Endodermal cell (in vitro differentiated cells): ENCODE results near the gene TBL1XR1. TPM values are rescaled to one million over a fixed set of nuclear protein-coding genes. Genes with fewer than 3 reads are reported as not detected.

Source experiments
- DNase-seq: peaks from one replicate; pipeline ENCODE4 v3.0.0-alpha.2; 2017
- H3K27ac ChIP-seq: 2 replicates; pipeline ENCODE4 v1.5.1; 2013; ENCODE audit warnings: mild to moderate bottlenecking, low read depth, low read length, moderate library complexity
- H3K27me3 ChIP-seq: 2 replicates; pipeline ENCODE4 v1.6.1; 2013; ENCODE audit warnings: mild to moderate bottlenecking, low read length, moderate library complexity; ENCODE audit not compliant: insufficient read depth, control insufficient read depth, poor library complexity, severe bottlenecking
- H3K36me3 ChIP-seq: 2 replicates; pipeline ENCODE4 v1.7.0; 2013; ENCODE audit warnings: mild to moderate bottlenecking, low read length, moderate library complexity; ENCODE audit not compliant: control insufficient read depth, insufficient read depth
- H3K4me1 ChIP-seq: one replicate; pipeline ENCODE4 v1.7.0; 2013; ENCODE audit warnings: low read length; ENCODE audit not compliant: control insufficient read depth, insufficient read depth
- H3K4me3 ChIP-seq: 2 replicates; pipeline ENCODE4 v1.5.1; 2013; ENCODE audit warnings: mild to moderate bottlenecking, low read length, moderate library complexity
- H3K9ac ChIP-seq: 2 replicates; pipeline ENCODE4 v1.6.1; 2013; ENCODE audit warnings: mild to moderate bottlenecking, low read length, moderate library complexity; ENCODE audit not compliant: poor library complexity, severe bottlenecking; ENCODE audit errors: extremely low read depth
- H3K9me3 ChIP-seq: 2 replicates; pipeline ENCODE4 v1.6.1; 2013; ENCODE audit warnings: mild to moderate bottlenecking, low read length, moderate library complexity; ENCODE audit not compliant: control insufficient read depth
- H3K27ac Mint-ChIP-seq: 2 replicates; pipeline ENCODE4 v1.8.0; 2020; ENCODE audit warnings: mixed read lengths
- H3K27me3 Mint-ChIP-seq: 2 replicates; pipeline ENCODE4 v1.8.0; 2021; ENCODE audit warnings: mild to moderate bottlenecking, mixed read lengths; ENCODE audit not compliant: insufficient read depth
- H3K36me3 Mint-ChIP-seq: 2 replicates; pipeline ENCODE4 v1.8.0; 2020; ENCODE audit warnings: low read depth, mixed read lengths
- H3K4me1 Mint-ChIP-seq: 2 replicates; pipeline ENCODE4 v1.8.0; 2020; ENCODE audit warnings: mixed read lengths
- H3K4me3 Mint-ChIP-seq: 2 replicates; pipeline ENCODE4 v1.8.0; 2020; ENCODE audit warnings: mild to moderate bottlenecking, moderate library complexity, mixed read lengths
- H3K9me3 Mint-ChIP-seq: 2 replicates; pipeline ENCODE4 v1.8.0; 2020; ENCODE audit warnings: mild to moderate bottlenecking, mixed read lengths
- CTCF ChIP-seq: fragments of 200-600 bp; sonication (generic); conservative IDR thresholded peaks from 2 replicates; pipeline ENCODE4 v1.5.0; 2021; ENCODE audit warnings: antibody characterized with exemption, mild to moderate bottlenecking
- WGBS, 2 experiments: methylation state at CpG; one replicate each; pipeline versions ENCODE4 v1.1.5 to v1.1.7; 2013; ENCODE audit warnings: missing lambda C conversion rate in 2 of 2, mixed read lengths in 1 of 2; ENCODE audit not compliant: insufficient coverage in 1 of 2, insufficient read length in 1 of 2; 5-methylcytosine and 5-hydroxymethylcytosine counted together
- total RNA-seq, 2 donors: library from RNA; stranded (reverse); fragmentation: NEBNext Ultra II Directional in 1 of 2; extraction: Animal tissue kit (Norgen Biotek cat#: 25700) in 1 of 2; gene quantifications; 2 replicates in 1 of 2; 3 replicates in 1 of 2; pipeline ENCODE4 v1.2.1, GENCODE V29; 2021

TBL1XR1 gene
- total RNA-seq, 2 donors from 2014 or later: 235 to 273 TPM

- no peak for DNase-seq
- H3K27me3 Mint-ChIP-seq: no peaks in the 10 kb centered on the region
- WGBS, 2 experiments: 96 to 100% methylated on average over 1 to 5 of the region's 5 CpGs
- H3K36me3 Mint-ChIP-seq: peaks cover 15% of the 10 kb centered on the region
- H3K4me3 Mint-ChIP-seq: no peak overlapping the region
- H3K4me1 ChIP-seq: no peaks in the 10 kb centered on the region
- H3K27ac Mint-ChIP-seq: peak overlapping the region; percentile 75
- peaks cover 36% of the 10 kb centered on the region for H3K4me1 Mint-ChIP-seq
- no peaks in the 10 kb centered on the region for H3K9me3 ChIP-seq
- H3K4me3 ChIP-seq: no peak overlapping the region
- H3K9me3 Mint-ChIP-seq: no peaks in the 10 kb centered on the region
- H3K36me3 ChIP-seq: peaks cover 53% of the 10 kb centered on the region
- no peak overlapping the region for H3K27ac ChIP-seq
- no peak for TF ChIP-seq CTCF
- no peak overlapping the region for H3K9ac ChIP-seq
- no peaks in the 10 kb centered on the region for H3K27me3 ChIP-seq
These were observed 16.8 kb downstream of the TBL1XR1 start for GRCh38 chr3:177180506-177180905.

GRCh38 chr3:177179281-177180067, 17.8 kb downstream of the TBL1XR1 start:
- Histone ChIP-seq H3K9me3 (no peaks in the 10 kb centered on the region), H3K27ac (no peak overlapping the region), H3K27me3 (no peaks in the 10 kb centered on the region), H3K4me3 (no peak overlapping the region), H3K4me1 (no peaks in the 10 kb centered on the region), H3K9ac (no peak overlapping the region), H3K36me3 (peaks cover 42% of the 10 kb centered on the region)
- Mint-ChIP-seq H3K27me3 (no peaks in the 10 kb centered on the region), H3K9me3 (no peaks in the 10 kb centered on the region), H3K4me3 (no peak overlapping the region), H3K27ac (peak overlapping the region; percentile 71), H3K36me3 (peaks cover 12% of the 10 kb centered on the region), H3K4me1 (peaks cover 36% of the 10 kb centered on the region)
- DNase-seq: no peak
- WGBS, 2 experiments: 92 to 99% methylated on average over 7 to 10 of the region's 10 CpGs
- TF ChIP-seq CTCF: no peak

GRCh38 chr3:177177749-177178221, 19.5 kb downstream of the TBL1XR1 start:
- no peak overlapping the region for H3K27ac ChIP-seq
- 88 to 100% methylated on average over 6 to 8 of the region's 8 CpGs for WGBS, 2 experiments
- H3K27me3 Mint-ChIP-seq: no peaks in the 10 kb centered on the region
- H3K27ac Mint-ChIP-seq: peak overlapping the region; percentile 9
- no peak for DNase-seq
- H3K4me3 Mint-ChIP-seq: no peak overlapping the region
- H3K4me1 ChIP-seq: no peaks in the 10 kb centered on the region
- peaks cover 38% of the 10 kb centered on the region for H3K4me1 Mint-ChIP-seq
- H3K27me3 ChIP-seq: no peaks in the 10 kb centered on the region
- no peaks in the 10 kb centered on the region for H3K9me3 Mint-ChIP-seq
- H3K36me3 ChIP-seq: peaks cover 36% of the 10 kb centered on the region
- peaks cover 23% of the 10 kb centered on the region for H3K36me3 Mint-ChIP-seq
- H3K4me3 ChIP-seq: no peak overlapping the region
- H3K9ac ChIP-seq: no peak overlapping the region
- no peak for TF ChIP-seq CTCF
- H3K9me3 ChIP-seq: no peaks in the 10 kb centered on the region
